ENCODE results near the gene NACC1.

NACC1 gene

DNA sequence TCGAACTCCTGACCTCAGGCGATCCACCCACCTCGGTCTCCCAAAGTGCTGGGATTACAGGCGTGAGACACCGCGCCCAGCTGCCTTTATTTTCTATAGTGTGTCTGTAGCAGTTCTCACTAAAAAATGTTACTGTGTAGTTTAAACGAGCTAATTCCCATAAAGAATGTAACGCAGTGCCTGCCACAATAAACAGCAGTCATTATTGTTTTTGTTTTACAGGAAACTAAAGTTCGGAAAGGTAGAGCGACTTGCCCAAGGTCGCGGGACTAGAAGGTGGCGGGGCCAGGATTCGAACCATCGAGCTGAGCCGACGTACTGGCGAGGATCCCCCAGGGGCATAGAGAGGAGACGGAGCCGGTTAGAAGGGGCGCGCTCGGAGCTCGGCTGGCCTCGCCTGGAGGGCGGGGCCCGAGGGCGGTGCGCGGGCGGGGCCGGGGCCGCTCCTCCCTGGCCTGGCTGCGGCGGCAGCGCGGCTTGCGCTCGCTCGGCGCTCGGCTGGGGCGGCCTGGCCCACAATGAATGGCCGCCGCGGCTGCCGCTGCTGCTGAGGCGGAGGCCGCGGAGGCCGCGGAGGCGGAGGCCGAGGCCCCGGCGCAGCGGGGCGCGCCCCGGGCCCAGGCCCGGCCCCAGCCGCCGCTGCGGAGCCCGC, at the start of gene NACC1:
Gene NACC1 (plus strand): TSS at position 493 of the 652 bp plus-strand sequence. CDS start 16,944 bp downstream, outside the sequence.
- peak within 1 kb of the TSS; percentile 96 for H3K4me3 ChIP-seq (ENCODE audit: low read depth, low read length)

DNA sequence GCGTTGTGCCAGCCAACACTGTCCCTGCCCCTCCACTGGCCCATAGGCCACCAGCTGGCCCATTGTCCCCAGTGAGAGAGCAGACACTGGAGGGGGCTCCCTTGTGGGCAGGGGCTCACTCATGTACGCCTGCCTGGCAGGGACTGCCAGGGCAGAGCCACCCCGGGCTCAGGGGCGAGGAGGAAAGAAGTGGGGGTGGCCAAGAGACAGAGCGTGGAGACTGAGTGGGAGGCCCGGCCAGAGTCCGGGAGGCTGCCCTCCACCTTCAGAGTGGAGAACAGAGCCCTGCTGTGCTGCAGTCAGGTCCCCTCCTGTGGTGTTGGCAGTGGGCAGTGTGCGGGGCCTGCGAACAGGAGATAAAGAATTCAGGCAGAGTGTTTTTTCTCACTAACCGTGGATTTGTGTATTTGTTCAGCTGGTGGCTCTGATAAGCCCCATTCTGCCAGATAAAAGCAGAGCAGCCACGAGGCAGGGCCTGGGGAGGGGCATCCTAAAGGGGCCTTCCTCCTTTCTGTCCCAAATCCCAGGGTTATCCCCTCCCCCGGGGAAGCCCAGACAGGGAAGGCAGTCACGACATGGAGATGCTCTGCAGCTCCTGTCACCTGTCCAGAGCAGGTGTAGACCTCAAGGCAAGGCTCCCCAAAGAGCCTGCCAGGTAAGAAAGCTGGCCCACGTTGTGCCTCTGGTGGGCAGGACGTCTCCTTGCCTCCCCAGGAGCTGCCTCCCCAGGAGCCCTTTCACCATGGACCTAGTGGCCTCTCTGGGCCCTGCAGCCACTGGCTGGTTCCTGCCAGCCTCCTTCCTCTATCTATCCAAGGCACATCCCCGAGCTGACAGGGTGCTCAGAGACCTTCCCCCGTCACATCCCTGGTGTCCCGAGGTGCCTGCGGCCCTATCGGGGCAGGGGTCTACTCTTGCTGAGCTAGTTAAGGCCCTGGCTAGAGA, 48.4 kb upstream of the NACC1 start:
- no peak overlapping the region for H3K4me3 ChIP-seq (ENCODE audit: low read depth, low read length)

DNA sequence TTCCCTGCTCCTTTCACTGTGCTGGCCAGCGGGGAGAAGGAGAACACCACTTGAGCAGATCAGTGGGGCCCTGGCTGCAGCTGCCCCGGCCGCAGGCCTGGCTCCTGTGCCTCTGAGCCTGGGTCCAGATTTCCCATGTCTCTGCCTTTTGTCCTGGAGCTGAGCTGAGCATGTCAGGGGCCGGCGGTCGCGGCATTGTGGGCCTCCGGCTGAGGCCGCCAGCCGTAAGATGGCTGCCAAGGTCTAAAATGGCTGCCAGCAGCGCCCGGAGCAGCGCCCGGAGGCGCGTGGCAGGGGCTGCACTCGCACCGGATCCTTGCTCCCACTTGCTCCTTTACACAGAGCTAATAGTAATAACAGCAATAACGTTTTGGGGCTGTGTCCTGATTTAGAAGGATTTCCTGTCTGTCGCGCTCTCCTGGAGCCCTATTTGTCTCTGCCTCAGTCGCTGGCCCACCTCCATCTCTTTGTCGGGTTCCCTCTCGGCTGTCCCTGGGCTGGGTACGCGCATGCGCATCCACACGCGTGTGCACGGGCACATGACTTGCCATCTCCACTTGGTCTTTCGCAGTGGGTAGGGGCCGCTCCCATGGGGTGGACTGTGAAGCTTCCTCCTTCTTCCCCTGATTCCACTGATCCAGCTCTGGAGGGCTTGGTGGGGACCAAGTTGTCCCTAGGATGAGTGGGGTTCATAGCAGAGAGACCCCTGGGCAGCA, 47.5 kb upstream of the NACC1 start:
- H3K4me3 ChIP-seq (ENCODE audit: low read depth, low read length) = no peak overlapping the region

DNA sequence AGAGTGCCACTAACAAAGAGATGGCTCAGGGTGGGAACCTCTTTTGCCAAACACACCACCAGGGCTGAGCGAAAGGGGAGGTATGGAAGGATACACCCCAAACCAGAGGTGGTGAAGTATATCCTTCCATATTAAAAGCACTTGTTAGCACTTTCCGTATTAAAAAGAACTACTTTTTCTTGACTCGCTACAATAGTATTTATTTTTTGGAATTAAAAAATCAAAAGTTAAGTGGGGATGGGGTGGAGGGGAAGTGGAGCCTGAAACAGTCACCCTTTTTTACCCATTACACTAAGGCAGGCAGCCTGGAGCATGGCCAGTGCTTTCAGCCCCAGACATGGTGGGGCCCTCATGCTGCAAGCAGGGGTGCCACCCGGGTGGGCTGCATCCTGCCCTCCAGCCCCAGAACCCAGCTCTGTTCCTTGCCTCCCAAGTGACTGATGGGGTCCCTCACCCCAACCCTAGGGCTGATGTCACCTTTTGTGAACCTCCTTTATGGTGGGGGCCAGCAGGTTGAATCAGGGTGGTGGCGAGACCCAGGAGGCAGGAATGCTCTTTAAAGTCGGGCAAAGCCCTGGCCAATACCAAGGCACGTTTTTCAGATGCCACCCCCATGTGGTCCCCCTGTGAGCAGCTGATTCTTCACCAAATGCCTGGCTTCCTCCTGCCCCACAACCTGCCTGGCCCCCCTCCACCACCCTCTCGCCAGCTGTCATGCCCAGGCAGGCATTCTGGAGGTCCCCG, 46.4 kb upstream of the NACC1 start:
- no peak overlapping the region for H3K4me3 ChIP-seq (ENCODE audit: low read depth, low read length)

DNA sequence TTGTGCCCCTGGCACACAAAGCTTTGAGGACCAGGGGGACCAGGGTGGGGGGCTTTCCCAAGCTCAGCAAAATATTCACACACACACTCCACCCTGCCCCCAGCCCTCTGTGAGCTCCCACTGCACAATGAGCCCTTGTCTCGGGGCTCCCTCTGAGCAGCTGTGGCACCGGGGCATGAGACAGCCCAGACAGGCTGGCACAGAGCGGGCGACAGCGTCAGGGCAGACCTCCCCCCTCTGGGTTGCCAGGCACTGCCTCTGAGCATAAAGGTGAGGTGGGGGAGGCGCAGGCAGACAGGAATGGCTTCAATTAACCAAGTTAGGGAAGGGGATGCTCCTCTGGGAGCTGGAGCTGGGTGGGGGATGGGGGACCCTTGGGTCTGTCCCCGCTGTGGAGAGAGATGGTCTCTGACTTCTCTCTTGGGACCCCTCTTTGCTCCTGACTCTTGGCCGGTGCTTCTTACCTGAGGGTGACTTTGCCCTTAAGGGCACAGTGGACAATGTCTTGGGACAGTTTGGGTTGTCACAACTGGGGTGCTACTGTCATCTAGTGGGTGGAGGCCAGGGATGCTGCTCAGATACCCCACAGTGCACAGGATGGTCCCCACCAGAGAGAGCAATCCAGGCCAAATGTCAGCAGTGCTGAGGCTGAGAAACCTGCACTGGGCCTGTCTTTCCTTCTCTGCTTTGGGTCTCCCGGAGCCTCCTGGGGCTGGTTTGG, 45.7 kb upstream of the NACC1 start:
- no peak overlapping the region for H3K4me3 ChIP-seq (ENCODE audit: low read depth, low read length)

DNA sequence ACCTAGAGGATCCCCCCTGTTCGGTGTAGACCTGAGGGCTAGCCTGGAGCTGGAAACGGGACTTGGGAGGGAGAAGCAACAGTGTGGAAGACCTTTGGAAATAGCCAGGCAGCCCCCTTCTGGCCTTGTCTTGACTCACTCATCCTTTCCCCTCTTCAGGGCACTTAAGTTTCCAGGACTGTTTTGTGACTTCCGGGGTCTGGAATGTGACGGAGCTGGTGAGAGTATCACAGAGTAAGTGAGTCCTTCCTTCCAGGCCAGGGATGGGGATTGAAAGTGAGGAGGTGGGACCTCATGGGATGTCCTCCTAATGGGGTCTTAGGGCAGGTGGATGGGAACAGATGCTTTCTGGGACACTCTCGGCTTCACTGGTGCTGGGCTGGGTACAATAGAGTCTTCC, 44.8 kb upstream of the NACC1 start:
- no peak overlapping the region for H3K4me3 ChIP-seq (ENCODE audit: low read depth, low read length)

DNA sequence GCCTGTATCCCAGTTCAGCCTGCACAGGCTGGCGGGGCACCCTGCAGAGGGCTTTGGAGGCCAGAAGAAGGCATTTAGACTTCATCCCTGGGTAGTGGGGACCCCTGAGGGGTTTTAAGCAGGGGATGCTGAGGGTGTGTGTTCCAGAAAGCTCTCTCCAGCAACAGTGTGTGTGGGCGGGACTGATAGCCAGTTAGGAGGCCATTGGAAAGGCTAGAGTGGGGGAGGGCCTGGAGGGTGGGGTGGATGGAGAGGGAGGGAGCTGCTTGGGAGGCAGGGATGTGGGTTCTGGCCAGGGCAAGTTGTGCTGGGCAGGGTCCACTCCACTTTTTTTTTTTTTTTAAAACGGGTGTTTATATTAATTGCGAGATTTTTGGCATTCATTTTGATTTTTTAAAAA, 43.7 kb upstream of the NACC1 start:
- no peak overlapping the region for H3K4me3 ChIP-seq (ENCODE audit: low read depth, low read length)

DNA sequence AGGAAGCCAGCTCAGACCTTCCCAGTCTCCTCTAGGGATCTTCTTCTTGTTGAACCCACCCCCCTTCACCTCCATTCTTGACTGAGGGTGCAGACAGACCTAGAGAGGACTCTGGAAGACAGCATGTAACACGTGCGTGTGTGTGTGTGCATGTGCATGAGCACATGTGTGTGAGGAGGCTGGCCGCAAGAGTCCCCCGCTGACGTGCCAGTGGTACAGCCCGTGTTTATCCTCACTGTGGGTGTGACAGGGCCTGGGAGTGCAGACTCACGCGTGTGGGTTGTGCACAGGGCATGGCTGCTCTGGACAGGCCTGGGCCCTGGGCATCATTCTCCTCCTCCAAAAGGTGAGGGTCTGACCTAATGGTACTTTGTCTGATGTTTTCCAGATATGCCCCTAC, 41.7 kb upstream of the NACC1 start:
- H3K4me3 ChIP-seq (ENCODE audit: low read depth, low read length) = no peak overlapping the region

DNA sequence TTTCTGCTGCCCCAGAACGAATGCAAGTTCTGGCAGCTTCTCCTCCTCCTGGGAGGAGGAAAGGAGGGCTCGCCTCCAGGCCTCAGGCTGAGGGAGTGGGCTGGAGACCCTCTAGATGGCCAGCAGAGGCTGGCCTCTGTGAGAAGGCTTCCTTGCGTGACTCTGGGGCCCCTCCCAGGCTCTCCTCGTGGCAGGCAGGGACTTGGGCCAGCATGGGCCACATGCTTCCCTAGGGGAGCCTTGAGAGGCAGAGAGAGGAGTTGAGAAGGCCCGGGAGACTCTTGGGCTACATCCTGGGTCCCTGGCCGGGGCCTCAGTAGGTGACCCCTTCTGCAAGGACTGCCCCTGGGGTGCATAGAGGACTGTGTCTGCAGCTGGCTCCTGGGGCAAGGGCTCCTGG, 41.3 kb upstream of the NACC1 start:
- no peak overlapping the region for H3K4me3 ChIP-seq (ENCODE audit: low read depth, low read length)

DNA sequence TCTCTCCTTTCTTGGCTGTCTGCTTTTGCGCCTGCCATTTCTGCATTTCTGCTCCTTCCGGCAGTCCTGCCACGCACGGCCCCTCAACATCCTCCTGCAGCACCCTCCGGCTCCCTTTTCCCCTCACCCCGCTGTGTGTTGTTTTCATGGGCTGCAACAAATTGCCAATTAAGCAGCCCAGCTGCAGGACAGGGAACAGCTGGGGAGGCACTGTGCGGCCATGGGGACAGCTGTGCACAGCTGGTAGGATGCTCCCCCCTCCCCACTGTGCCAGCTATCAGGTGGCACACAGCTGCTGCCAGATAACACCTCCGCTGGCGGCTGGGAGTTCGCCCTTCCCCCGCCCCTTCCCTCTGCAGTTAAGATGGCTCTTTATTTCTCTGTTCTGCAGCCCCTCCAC, 40.8 kb upstream of the NACC1 start:
- H3K4me3 ChIP-seq (ENCODE audit: low read depth, low read length) = no peak overlapping the region

DNA sequence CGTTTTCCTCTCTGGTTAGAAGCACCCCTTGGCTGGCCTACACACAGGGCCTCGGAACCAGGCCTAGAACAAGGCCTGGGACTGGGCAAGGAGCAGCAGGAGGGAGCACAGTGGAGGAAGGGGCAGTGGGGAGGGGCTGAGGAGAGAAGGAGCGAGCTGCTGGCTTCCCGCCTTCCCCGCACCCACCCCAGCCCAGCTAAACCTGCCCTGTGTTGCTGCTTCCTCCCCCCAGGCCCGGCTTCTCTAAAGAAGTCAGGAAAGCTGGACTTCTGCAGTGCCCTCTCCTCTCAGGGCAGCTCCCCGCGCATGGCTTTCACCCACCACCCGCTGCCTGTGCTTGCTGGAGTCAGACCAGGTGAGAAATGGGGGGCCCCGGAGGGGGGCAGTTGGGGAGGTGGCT, 39.7 kb upstream of the NACC1 start:
- no peak overlapping the region for H3K4me3 ChIP-seq (ENCODE audit: low read depth, low read length)

DNA sequence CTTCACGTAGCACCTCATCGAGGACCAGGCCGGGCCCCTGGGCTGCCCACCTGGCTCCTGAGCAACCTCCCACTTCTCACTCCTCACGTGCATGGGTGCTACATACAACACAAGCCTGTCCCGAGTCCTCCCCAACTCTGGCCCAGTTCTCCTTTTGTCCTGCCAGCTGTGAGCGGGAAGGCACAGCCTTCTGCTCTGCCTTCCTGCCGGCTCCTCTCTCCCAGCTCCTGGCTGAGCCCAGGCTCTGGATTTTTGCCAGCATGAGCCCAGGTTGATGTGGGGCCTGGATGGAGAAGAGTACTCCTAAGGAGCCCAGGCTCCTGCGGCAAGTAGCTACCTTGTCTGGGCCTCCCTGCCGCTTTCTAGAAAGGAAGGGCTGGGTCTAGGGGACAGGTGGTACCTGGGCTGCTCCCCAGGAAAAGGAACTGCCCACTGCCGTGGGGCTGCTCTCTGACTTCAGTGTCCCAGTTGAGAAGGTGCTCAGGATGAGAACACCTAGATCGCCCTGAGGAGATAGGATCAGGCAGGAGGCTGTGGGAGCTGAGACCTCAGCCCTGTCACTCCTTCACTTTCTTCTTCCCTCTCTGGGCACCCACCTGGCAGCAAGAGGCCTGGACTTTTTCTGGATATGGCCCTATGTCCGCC, 39.0 kb upstream of the NACC1 start:
- H3K4me3 ChIP-seq (ENCODE audit: low read depth, low read length) = no peak overlapping the region

DNA sequence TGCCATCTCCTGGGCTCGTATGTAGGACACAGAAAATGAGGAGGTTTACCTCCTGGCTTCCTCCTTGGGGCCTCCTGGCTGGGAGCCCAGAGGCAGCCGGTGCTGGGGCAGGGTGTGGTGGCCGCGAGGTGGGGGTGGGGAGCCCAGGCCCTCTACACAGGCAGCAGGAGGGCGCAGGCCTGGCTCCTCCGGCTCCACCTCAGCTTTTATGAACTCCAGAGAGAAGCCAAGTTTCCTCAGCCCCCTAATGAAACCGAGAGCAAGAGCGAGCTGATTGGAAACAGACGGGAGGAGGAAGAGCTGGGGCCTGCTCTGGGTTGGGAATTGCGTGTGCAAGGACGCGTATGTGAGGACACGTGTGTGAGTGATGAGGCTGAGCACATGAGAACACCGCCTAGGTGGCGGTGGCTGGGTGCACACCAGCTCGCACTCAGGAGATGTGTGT, 38.5 kb upstream of the NACC1 start:
- no peak overlapping the region for H3K4me3 ChIP-seq (ENCODE audit: low read depth, low read length)

DNA sequence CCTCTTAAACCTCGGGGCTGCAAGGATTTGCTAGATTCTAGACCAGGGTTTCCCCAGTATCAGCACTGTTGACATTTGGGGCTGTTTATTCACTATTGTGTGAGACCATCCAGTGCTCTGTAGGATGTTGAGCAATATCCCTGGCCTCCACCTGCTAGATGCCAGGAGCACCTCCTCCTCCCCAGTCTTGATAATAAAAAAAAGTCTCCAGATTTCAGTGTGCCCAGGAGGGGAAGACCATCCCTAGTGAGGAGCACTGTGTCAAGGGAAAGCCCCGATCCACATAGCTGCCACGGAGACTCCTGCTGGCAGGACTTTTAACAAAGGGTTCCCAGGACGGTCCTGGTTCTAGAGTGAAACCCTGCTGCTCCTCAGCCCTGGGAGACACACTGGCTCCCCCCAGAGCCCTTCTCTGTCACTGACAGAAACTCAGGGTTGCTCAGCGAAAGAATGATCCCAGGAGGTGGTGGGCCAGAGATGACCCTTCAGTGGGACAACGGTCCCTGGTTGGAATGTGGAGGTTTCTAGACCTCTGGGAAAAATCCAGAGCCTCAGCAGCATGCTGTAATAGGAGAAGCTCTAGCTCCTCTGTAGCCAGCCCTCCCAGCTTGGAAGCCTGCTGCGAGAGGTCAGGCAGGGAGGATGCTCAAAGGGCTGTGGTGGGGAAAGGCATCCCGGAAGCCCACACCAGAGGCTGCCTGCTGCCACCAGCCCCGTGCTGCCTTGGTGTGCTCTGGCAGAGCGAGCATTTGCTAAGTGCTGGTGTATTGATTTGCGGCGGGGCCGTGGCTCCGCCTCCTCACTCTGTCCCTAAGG, 35.7 kb upstream of the NACC1 start:
- no peak overlapping the region for H3K4me3 ChIP-seq (ENCODE audit: low read depth, low read length)

DNA sequence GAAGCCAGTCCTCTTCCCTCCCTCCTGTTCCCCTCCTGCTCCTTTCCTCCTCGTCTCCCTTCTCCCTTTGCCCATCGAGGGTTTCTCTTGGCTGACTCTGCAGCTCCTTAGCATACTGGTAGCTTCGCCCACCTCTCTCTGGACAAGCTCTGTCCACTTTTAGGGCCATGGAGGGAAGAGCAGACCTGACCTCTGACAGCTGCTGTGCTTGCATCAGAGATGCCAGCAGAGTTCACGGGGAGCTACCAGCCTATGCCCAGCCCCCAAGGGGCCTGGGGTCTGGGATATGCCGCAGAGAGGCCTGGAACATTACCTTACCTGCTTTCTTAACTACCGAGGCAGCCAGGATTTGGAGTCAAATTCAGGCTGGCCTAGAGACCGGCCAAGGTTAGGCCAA, 35.1 kb upstream of the NACC1 start:
- no peak overlapping the region for H3K4me3 ChIP-seq (ENCODE audit: low read depth, low read length)

DNA sequence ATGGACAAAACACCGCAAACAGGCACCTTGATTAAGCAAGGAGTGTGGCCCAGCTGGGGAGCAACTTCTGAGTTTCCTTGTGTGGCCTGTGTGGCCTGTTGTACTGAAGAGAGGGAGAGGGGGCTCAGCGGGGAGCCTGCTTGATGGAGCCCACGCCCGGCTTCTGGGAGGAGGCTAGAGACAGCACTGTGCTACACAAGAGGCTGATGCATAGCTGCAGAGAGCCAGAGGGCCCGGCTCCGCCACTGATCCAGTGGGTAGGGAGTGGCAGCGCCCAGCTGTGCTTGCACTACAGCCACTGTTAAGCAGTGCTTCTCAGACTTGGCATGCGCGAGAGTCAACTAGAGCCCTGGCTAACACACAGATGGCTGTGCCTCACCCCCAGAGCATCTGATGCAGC, 34.4 kb upstream of the NACC1 start:
- no peak overlapping the region for H3K4me3 ChIP-seq (ENCODE audit: low read depth, low read length)

DNA sequence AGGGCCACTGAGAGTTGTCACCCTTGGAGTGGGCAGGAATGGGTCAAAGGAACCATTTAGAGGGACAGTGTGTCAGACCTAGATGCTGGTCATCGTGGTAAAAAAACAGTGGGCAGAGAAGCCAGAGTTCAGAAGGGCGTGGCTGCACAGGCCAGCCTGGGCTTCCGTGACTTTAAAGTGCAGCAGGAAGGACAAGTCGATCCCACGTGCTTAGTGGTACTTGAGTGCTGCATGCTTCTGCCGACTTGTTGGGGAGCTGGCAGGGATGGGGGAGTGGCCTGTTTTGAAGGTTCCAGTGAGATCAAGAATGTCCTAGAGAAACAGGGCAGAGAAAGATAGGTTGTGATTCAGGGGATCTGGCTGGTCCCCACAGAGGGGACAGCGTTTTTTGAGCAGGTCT, 32.4 kb upstream of the NACC1 start:
- no peak overlapping the region for H3K4me3 ChIP-seq (ENCODE audit: low read depth, low read length)

DNA sequence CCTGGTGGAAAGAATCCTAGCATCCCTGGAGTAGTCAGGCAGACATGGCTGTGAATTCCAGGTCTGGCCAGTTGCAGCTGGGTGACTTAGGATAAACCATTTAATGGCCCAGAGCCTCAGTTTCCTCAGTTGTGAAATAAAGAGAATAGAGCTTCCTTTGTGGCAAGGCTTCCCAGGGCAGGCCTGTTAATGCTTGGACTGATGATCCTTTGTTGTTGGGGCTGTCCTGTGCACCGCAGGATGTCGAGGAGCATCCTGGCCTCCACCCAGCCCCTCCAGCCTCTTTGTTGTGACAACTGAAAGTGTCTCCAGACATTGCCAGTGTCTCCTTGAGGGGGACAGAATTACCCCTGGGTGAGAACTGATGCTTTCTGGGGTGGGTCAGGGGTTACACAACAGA, 31.7 kb upstream of the NACC1 start:
- no peak overlapping the region for H3K4me3 ChIP-seq (ENCODE audit: low read depth, low read length)

DNA sequence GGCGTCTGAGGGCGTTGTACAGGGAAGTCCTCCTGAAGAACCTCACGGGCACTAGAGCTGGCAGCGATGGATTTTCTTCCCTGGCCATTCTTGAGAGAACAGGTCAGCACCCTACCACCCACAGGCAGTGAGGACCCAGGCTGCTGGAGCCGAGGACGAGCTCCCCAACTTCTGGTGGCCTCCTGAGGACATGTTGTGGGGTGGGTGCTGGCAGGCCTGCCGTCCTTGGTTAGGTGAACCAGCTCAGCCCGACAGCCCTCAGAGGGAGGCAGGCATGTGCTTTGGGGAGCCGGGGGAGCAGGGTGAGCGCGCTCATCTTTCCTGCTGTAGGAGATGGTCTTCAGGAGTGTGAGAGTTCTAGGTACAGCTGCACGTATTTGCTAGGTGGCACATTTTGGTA, 30.8 kb upstream of the NACC1 start:
- no peak overlapping the region for H3K4me3 ChIP-seq (ENCODE audit: low read depth, low read length)

All from iPS-11a (cell line).